PC-9 (cell line): ENCODE results near the gene GPR152. TPM values are rescaled to one million over a fixed set of nuclear protein-coding genes. Genes with fewer than 3 reads are reported as not detected.

Experiments used
- BruUV-seq: library from RNA; stranded (reverse); fragments of 400-500 nt; replicated peaks from 2 replicates; lab custom pipeline; 2021; lab: Mats Ljungman, UMichigan
- CTCF ChIA-PET: fragments of 300-600 bp; sonication (Branson Sonifier 250); formaldehyde crosslinking; loops from one replicate; lab custom pipeline; 2022; ENCODE audit warnings: antibody characterized with exemption; lab: Charles Lee
- POLR2A ChIA-PET: fragments of 300-600 bp; sonication (Branson Sonifier 250); formaldehyde crosslinking; loops from one replicate; lab custom pipeline; 2022; ENCODE audit warnings: antibody characterized with exemption; ENCODE audit not compliant: unreplicated experiment; lab: Charles Lee
- DNase-seq, 2 experiments: peaks; one replicate each; pipeline versions ENCODE4 v3.0.0 to v3.0.0-alpha.2; 2015 to 2022; ENCODE audit warnings: mixed read lengths in 1 of 2
- H2AFZ ChIP-seq: fragments of 200-600 bp; sonication (generic); 2 replicates; pipeline ENCODE4 v1.8.1; 2017; ENCODE audit warnings: antibody characterized with exemption
- H3F3A ChIP-seq: fragments of 200-600 bp; sonication (generic); 2 replicates; pipeline ENCODE4 v1.8.1; 2017; ENCODE audit warnings: antibody characterized with exemption, mild to moderate bottlenecking, low read depth; ENCODE audit not compliant: insufficient read depth
- H3K27ac ChIP-seq: fragments of 200-600 bp; sonication (generic); 2 replicates; pipeline ENCODE4 v1.6.1; 2016; ENCODE audit warnings: mixed run types
- H3K27me3 ChIP-seq: fragments of 200-600 bp; sonication (generic); 2 replicates; pipeline ENCODE4 v1.6.1; 2016; ENCODE audit warnings: low read depth, mixed run types; ENCODE audit not compliant: insufficient read depth
- H3K36me3 ChIP-seq: fragments of 200-600 bp; sonication (generic); 2 replicates; pipeline ENCODE4 v1.6.1; 2016; ENCODE audit warnings: low read depth, mixed run types
- H3K4me1 ChIP-seq: fragments of 200-600 bp; sonication (generic); replicated peaks from 2 replicates; pipeline ENCODE4 v1.6.1; 2016; ENCODE audit warnings: mixed run types; ENCODE audit not compliant: insufficient read depth
- H3K4me2 ChIP-seq: fragments of 200-600 bp; sonication (generic); 2 replicates; pipeline ENCODE4 v1.6.1; 2017; ENCODE audit warnings: mixed run types
- H3K4me3 ChIP-seq: fragments of 200-600 bp; sonication (generic); 2 replicates; pipeline ENCODE4 v1.6.1; 2016; ENCODE audit warnings: mixed run types
- H3K79me2 ChIP-seq: fragments of 200-600 bp; sonication (generic); 2 replicates; pipeline ENCODE4 v1.6.1; 2017; ENCODE audit warnings: low read depth, mixed run types
- H3K9me2 ChIP-seq: fragments of 200-600 bp; sonication (generic); 2 replicates; pipeline ENCODE4 v1.8.1; 2017; ENCODE audit warnings: mild to moderate bottlenecking; ENCODE audit not compliant: insufficient read depth
- H3K9me3 ChIP-seq: fragments of 200-600 bp; sonication (generic); 2 replicates; pipeline ENCODE4 v1.8.1; 2016; ENCODE audit warnings: low read depth; ENCODE audit not compliant: insufficient read depth
- H4K20me1 ChIP-seq: fragments of 200-600 bp; sonication (generic); 2 replicates; pipeline ENCODE4 v1.8.1; 2017; ENCODE audit not compliant: insufficient read depth
- CTCF ChIP-seq: fragments of 200-600 bp; sonication (generic); conservative IDR thresholded peaks from 2 replicates; pipeline ENCODE4 v1.6.1; 2017; ENCODE audit warnings: mixed run types, antibody characterized with exemption, mild to moderate bottlenecking, moderate library complexity
- EZH2 ChIP-seq: fragments of 200-600 bp; sonication (generic); IDR thresholded peaks from 2 replicates; pipeline ENCODE4 v1.8.0; 2017; ENCODE audit warnings: antibody characterized with exemption, low read depth
- intact Hi-C: fragments of 100-400 bp; cut with micrococcal nuclease; formaldehyde crosslinking; loops from one replicate; pipeline ENCODE4 v1.10.0; 2022; ENCODE audit not compliant: unreplicated experiment
- total RNA-seq: library from RNA; stranded (reverse); gene quantifications from 2 replicates; pipeline ENCODE4 v1.2.3, GENCODE V29; 2021

GPR152 gene
- total RNA-seq, 1 experiment from 2014 or later, result not detected

GRCh38 chr11:67434395-67434881 lies 18.1 kb downstream of the GPR152 start:
- no peaks in the 10 kb centered on the region for H3K9me2 ChIP-seq
- CTCF ChIA-PET, result no interaction called here
- peaks cover 10% of the 10 kb centered on the region for H3K79me2 ChIP-seq
- DNase-seq, result no peak
- H3K9me3 ChIP-seq, result no peaks in the 10 kb centered on the region
- no peak overlapping the region for H3K4me3 ChIP-seq
- H3F3A ChIP-seq, result peaks cover 28% of the 10 kb centered on the region
- H3K27ac ChIP-seq, result no peak overlapping the region
- POLR2A ChIA-PET, result no interaction called here
- H3K4me2 ChIP-seq, result no peak overlapping the region
- no peaks in the 10 kb centered on the region; the same call in 1 of the 2 replicates for H3K36me3 ChIP-seq
- no peak overlapping the region for H2AFZ ChIP-seq
- intact Hi-C loops, result no loop called here
- no peak for TF ChIP-seq CTCF
- TF ChIP-seq EZH2, result no peak
- no peaks in the 10 kb centered on the region for H3K27me3 ChIP-seq
- BruUV-seq, result no TSS peak
- H4K20me1 ChIP-seq, result peaks cover 6% of the 10 kb centered on the region; the same call in 1 of the 2 replicates
- H3K4me1 ChIP-seq, result peaks cover 11% of the 10 kb centered on the region

GRCh38 chr11:67433536-67434394 lies 18.8 kb downstream of the GPR152 start:
- peaks cover 24% of the 10 kb centered on the region; the same call in 1 of the 2 replicates for H3F3A ChIP-seq
- no peak overlapping the region for H3K27ac ChIP-seq
- no peak overlapping the region for H3K4me3 ChIP-seq
- POLR2A ChIA-PET, result interaction anchor here (0.7 kb wide), 1 partner anchor 818 kb away, joined by 3 read pairs; no protein-coding TSS in a partner anchor
- H3K9me2 ChIP-seq, result no peaks in the 10 kb centered on the region
- no peak overlapping the region for H2AFZ ChIP-seq
- H3K9me3 ChIP-seq, result no peaks in the 10 kb centered on the region
- no peaks in the 10 kb centered on the region for H3K27me3 ChIP-seq
- no peak overlapping the region for H3K4me2 ChIP-seq
- intact Hi-C loops, result no loop called here
- H3K4me1 ChIP-seq, result peaks cover 17% of the 10 kb centered on the region
- BruUV-seq, result no TSS peak
- peaks cover 1% of the 10 kb centered on the region; the same call in 1 of the 2 replicates for H4K20me1 ChIP-seq
- peak; percentile 62 to 91 for DNase-seq
- no peaks in the 10 kb centered on the region for H3K36me3 ChIP-seq
- H3K79me2 ChIP-seq, result peaks cover 17% of the 10 kb centered on the region
- no peak for TF ChIP-seq CTCF
- TF ChIP-seq EZH2, result no peak
- CTCF ChIA-PET, result no interaction called here

GRCh38 chr11:67432655-67433349 lies 19.7 kb downstream of the GPR152 start:
- DNase-seq, result no peak
- intact Hi-C loops, result no loop called here
- no TSS peak for BruUV-seq
- Histone ChIP-seq H3K27me3 (no peaks in the 10 kb centered on the region), H3K79me2 (peaks cover 21% of the 10 kb centered on the region), H3K36me3 (no peaks in the 10 kb centered on the region), H3F3A (peaks cover 18% of the 10 kb centered on the region; the same call in 1 of the 2 replicates), H3K4me3 (no peak overlapping the region), H4K20me1 (no peaks in the 10 kb centered on the region; the same call in 1 of the 2 replicates), H3K9me3 (no peaks in the 10 kb centered on the region), H3K9me2 (no peaks in the 10 kb centered on the region), H2AFZ (no peak overlapping the region), H3K4me1 (peaks cover 17% of the 10 kb centered on the region), H3K4me2 (no peak overlapping the region), H3K27ac (no peak overlapping the region)
- CTCF ChIA-PET, result no interaction called here
- TF ChIP-seq EZH2 (no peak), CTCF (no peak)
- POLR2A ChIA-PET, result interaction anchor here (0.7 kb wide), 1 partner anchor 817 kb away, joined by 3 read pairs; no protein-coding TSS in a partner anchor
